D721Med (cell line): ENCODE measurements around the gene LPGAT1.

Experiments
- DNase-seq: peaks from one replicate; pipeline ENCODE4 v3.0.0; 2011; ENCODE audit warnings: low spot score; ENCODE audit not compliant: insufficient read length
- FAIRE-seq: peaks from 2 replicates; lab custom pipeline; 2011; peaks lifted over from hg19 to GRCh38; lab: Jason Lieb, UNC
- CTCF ChIP-seq: IDR thresholded peaks from 2 replicates; pipeline ENCODE4 v1.5.1; 2012; ENCODE audit warnings: mild to moderate bottlenecking, control low read depth; ENCODE audit not compliant: insufficient read depth; ENCODE audit errors: missing control alignments

The LPGAT1 gene

GRCh38 chr1:211833174-211833820 is 2.7 kb upstream of the LPGAT1 start:
- FAIRE-seq: no peak
- no peak for TF ChIP-seq CTCF
- no peak for DNase-seq

DNA sequence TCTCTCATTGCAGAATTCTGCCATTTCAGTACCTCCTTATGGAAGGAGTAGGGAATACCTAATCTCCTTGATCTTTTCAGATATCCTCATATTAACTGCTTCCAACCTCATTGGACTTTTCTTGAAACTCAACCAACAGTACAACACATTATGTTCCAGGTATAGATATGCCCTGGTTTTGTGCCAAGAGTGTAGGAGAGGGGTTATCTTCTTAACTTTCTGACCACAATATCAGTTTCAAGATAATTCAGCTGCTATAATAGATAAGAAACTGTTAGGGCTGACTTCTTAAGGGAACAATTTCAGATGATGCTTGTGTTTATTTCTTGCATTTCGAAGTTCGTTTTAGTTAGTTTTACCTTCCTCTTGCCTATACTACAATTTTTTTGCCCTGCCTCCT is 2.1 kb upstream of the LPGAT1 start:
- DNase-seq: no peak
- TF ChIP-seq CTCF: no peak
- no peak for FAIRE-seq

DNA sequence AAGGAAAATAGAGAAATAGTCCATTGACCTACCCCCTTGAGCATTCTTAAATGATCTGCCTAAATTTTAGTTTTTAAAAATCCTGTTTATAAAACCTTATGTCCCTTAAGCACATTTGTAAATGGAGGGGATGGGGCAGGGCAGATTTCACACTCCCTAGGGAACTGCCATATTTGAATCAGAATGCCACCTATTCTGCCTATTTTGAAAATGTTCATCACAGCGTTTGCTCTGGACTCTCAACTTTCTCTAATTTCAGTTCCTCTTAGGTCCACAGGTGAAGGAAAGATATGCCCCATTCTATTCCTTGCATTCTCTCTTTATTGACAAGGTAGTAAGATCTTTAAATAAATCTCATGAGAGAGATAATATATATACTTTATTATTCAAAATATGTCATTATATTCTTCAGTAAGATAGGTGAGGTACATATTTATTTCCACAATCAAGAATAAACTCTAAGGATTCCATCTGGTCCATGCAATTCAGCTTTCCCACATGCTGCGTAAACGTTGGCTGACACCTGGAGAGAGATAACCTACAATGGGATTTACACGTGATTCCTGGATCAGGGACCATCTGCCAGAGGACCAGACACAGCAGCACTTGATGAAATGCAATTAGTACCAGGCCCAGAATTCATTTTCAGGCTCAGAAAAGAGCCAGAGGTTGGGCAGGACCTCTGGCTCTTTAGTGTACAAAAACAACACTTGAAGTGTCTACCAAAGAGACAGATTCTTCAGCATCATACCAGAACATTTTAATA is 1.2 kb upstream of the LPGAT1 start:
- no peak for TF ChIP-seq CTCF
- peak; percentile 97 for FAIRE-seq

DNA sequence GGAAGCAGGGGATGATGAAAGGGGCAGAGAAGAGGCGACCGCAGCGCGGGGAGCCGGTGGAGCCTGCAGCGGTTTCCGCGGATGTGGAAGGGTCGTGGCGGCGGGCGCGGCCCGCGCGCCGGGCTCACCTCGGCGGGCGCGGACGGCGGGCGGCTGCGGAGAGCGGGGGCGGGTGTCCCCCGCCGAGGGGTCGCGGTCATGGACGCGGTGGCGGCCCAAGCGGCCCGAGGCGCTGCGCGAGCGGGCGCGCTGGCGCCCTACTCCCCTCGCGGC is 572 bp downstream of the LPGAT1 start:
- DNase-seq (no peak), FAIRE-seq (no peak)
- no peak for TF ChIP-seq CTCF

More for the DNA sequence above, 1.2 kb upstream of the LPGAT1 start:
- DNase-seq: no peak

DNA sequence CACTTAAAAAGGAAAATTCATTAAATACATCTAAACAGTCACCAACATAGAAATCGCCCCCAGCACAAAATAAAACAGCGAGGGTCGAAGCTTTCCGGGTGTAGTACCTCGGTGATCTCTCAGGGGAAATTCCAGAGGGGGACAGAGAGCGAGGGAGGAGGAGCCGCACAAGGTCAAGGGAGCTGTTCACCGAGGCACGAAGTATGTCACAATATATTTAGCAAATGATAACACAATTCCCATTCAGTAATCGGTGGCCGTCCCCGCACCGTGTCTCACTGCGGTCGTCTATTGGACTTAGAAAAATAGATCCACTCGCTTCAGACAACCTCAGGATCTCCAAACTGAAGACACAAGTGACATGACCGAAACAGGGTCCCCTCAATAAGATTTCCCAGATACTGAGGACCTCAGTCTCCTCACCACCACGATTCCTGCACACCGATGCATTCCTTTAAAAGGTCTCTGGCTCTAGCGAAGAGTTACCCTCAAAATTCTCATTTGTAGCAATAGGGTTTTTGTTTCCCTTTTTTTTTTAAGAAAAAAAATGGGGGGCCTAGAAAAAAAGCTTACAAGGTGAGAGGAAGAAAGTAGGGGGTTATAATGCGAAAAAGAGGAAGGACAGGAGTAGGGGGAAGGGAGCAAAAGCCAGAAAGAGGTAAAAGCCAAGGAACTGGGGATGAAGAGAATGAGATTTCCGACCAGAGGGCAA is 1.1 kb downstream of the LPGAT1 start:
- DNase-seq: no peak
- TF ChIP-seq CTCF: no peak
- FAIRE-seq: no peak

DNA sequence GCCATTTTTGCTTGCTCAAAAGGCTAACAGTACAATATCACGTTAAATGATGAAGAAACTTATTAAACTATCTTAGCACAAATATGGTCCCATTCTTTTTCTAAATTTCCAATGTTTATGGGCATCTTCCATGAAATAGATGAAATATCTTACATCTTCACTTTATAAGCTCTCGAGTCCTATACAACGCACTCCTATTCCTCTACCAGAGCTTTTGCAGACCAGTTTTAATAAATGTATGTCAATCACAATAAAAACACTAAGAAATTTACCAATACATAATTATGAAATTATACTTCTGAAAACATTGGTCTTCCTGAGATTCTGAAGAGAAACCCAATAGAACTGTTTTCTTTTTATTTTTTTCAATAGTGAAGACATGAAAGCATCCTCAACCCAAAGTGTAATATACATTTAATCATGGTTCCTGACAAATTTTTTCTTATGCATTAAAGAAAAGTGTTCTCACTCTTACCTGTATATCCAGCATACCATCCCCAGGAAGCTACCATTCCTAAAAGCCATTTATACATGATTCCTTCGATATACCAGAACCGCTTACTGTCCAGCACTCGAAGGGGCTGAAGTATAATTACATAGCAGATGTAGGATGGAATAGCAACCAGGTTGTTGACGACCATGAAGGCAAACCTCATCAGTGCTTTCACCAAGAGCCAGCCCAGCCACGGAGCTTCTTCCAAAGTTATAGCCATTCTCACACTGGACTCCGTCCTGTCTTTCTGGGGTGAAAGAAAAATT is 1.8 kb downstream of the LPGAT1 start:
- no peak for TF ChIP-seq CTCF
- FAIRE-seq (peak; percentile 86), DNase-seq (no peak)
